Chondrocyte (in vitro differentiated cells): Measurements from ENCODE around the gene STK17B. TPM values are rescaled to one million over a fixed set of nuclear protein-coding genes. Genes with fewer than 3 reads are reported as not detected.
"Not testable (repeated sequence)": the region's sequence is repeated elsewhere in the genome, so short reads cannot be mapped to it uniquely, and the experiment has no call there.

Experiments
- DNase-seq: peaks from one replicate; pipeline ENCODE4 v3.0.0; 2021; ENCODE audit warnings: mixed read lengths, low spot score
- H3K27ac Mint-ChIP-seq: one replicate; pipeline ENCODE4 v1.8.0; 2021; ENCODE audit warnings: mild to moderate bottlenecking, moderate library complexity, mixed read lengths; ENCODE audit not compliant: unreplicated experiment
- H3K27me3 Mint-ChIP-seq: 2 replicates; pipeline ENCODE4 v1.8.0; 2021; ENCODE audit warnings: low read depth, mixed read lengths
- H3K36me3 Mint-ChIP-seq: 2 replicates; pipeline ENCODE4 v1.8.0; 2021; ENCODE audit warnings: low read depth, mixed read lengths
- H3K4me1 Mint-ChIP-seq: 2 replicates; pipeline ENCODE4 v1.8.0; 2021; ENCODE audit warnings: low read depth, mild to moderate bottlenecking, mixed read lengths
- H3K4me3 Mint-ChIP-seq: one replicate; pipeline ENCODE4 v1.8.0; 2021; ENCODE audit warnings: mild to moderate bottlenecking, moderate library complexity, mixed read lengths; ENCODE audit not compliant: unreplicated experiment
- H3K9me3 Mint-ChIP-seq: 2 replicates; pipeline ENCODE4 v1.8.0; 2021; ENCODE audit warnings: low read depth, mixed read lengths
- CTCF ChIP-seq: fragments of 200-600 bp; sonication (generic); IDR thresholded peaks from 2 replicates; pipeline ENCODE4 v1.5.0; 2021; ENCODE audit warnings: antibody characterized with exemption, mild to moderate bottlenecking, moderate library complexity
- total RNA-seq: library from RNA; stranded (reverse); gene quantifications from 3 replicates; pipeline ENCODE4 v1.2.1, GENCODE V29; 2021

Gene STK17B
- total RNA-seq, 1 donor from 2014 or later, result 37.2 TPM

GRCh38 chr2:196195302-196195701, 23.9 kb upstream of the STK17B start:
- Mint-ChIP-seq H3K9me3 (no peaks in the 10 kb centered on the region), H3K4me1 (no peaks in the 10 kb centered on the region), H3K27me3 (no peaks in the 10 kb centered on the region), H3K27ac (no peak overlapping the region), H3K36me3 (peaks cover 5% of the 10 kb centered on the region), H3K4me3 (no peak overlapping the region)
- DNase-seq, result no peak
- no peak for TF ChIP-seq CTCF

GRCh38 chr2:196191541-196191940, 20.2 kb upstream of the STK17B start:
- no peak for TF ChIP-seq CTCF
- no peak for DNase-seq
- Mint-ChIP-seq H3K4me1 (no peaks in the 10 kb centered on the region), H3K27ac (no peak overlapping the region), H3K27me3 (no peaks in the 10 kb centered on the region), H3K36me3 (peaks cover 3% of the 10 kb centered on the region), H3K9me3 (peaks cover 3% of the 10 kb centered on the region), H3K4me3 (no peak overlapping the region)

GRCh38 chr2:196187898-196188458, 16.6 kb upstream of the STK17B start:
- H3K36me3 Mint-ChIP-seq, result no peaks in the 10 kb centered on the region
- TF ChIP-seq CTCF, result no peak
- no peaks in the 10 kb centered on the region for H3K27me3 Mint-ChIP-seq
- no peak overlapping the region for H3K27ac Mint-ChIP-seq
- peaks cover 3% of the 10 kb centered on the region for H3K9me3 Mint-ChIP-seq
- no peak for DNase-seq
- no peak overlapping the region for H3K4me3 Mint-ChIP-seq
- peaks cover 5% of the 10 kb centered on the region for H3K4me1 Mint-ChIP-seq

- H3K27me3 Mint-ChIP-seq, H3K4me3 Mint-ChIP-seq, H3K27ac Mint-ChIP-seq, H3K4me1 Mint-ChIP-seq, H3K9me3 Mint-ChIP-seq, DNase-seq, H3K36me3 Mint-ChIP-seq: not testable (repeated sequence)
Measured at GRCh38 chr2:196187175-196187700, 15.9 kb upstream of the STK17B start.

- no peaks in the 10 kb centered on the region for H3K27me3 Mint-ChIP-seq
- H3K9me3 Mint-ChIP-seq, result peaks cover 3% of the 10 kb centered on the region
- TF ChIP-seq CTCF, result no peak
- no peaks in the 10 kb centered on the region for H3K36me3 Mint-ChIP-seq
- H3K27ac Mint-ChIP-seq, result no peak overlapping the region
- H3K4me3 Mint-ChIP-seq, result no peak overlapping the region
- DNase-seq, result no peak
- peaks cover 5% of the 10 kb centered on the region for H3K4me1 Mint-ChIP-seq
Measured at GRCh38 chr2:196186266-196186980, 15.0 kb upstream of the STK17B start.
